Natural killer cell (primary cell): Measurements from ENCODE around the gene FFAR3. TPM values are rescaled to one million over a fixed set of nuclear protein-coding genes. Genes with fewer than 3 reads are reported as not detected.

ENCODE experiments used
- ATAC-seq, 3 donors: fragments of 150-1000 bp in 2 of 3; fragments of 200-7000 bp in 1 of 3; cut with Tn5 transposase; 1 replicate in 1 of 3; 2 replicates in 2 of 3; pipeline ENCODE4 v1.10.0; 2021; ENCODE audit warnings: mild to moderate bottlenecking in 2 of 3, moderate library complexity in 2 of 3
- DNase-seq, 2 donors: peaks; one replicate each; pipeline versions ENCODE4 v3.0.0 to v3.0.0-alpha.2; 2013 to 2021; ENCODE audit warnings: mixed read lengths in 1 of 2
- H3K27ac ChIP-seq: one replicate; pipeline ENCODE4 v1.5.1; 2013; ENCODE audit warnings: mild to moderate bottlenecking, low read length
- H3K27me3 ChIP-seq: one replicate; pipeline ENCODE4 v1.6.1; 2013; ENCODE audit warnings: low read length; ENCODE audit not compliant: control insufficient read depth, insufficient read depth
- H3K36me3 ChIP-seq: one replicate; pipeline ENCODE4 v1.6.1; 2013; ENCODE audit warnings: low read length; ENCODE audit not compliant: control insufficient read depth, insufficient read depth
- H3K4me1 ChIP-seq: one replicate; pipeline ENCODE4 v1.6.1; 2013; ENCODE audit warnings: low read length; ENCODE audit not compliant: control insufficient read depth, insufficient read depth
- H3K4me3 ChIP-seq: one replicate; pipeline ENCODE4 v1.5.1; 2013; ENCODE audit warnings: low read length
- H3K9me3 ChIP-seq: one replicate; pipeline ENCODE4 v1.6.1; 2013; ENCODE audit warnings: low read length; ENCODE audit not compliant: control insufficient read depth, insufficient read depth
- H3K27ac Mint-ChIP-seq, 2 donors: one replicate each; pipeline ENCODE4 v1.8.0; 2022; ENCODE audit warnings: mild to moderate bottlenecking in 2 of 2, mixed read lengths in 2 of 2, moderate library complexity in 1 of 2
- H3K27me3 Mint-ChIP-seq, 2 donors: one replicate each; pipeline ENCODE4 v1.8.0; 2022; ENCODE audit warnings: low read depth in 2 of 2, mixed read lengths in 2 of 2
- H3K36me3 Mint-ChIP-seq: one replicate; pipeline ENCODE4 v1.8.0; 2022; ENCODE audit warnings: mixed read lengths
- H3K4me1 Mint-ChIP-seq, 2 donors: one replicate each; pipeline ENCODE4 v1.8.0; 2022; ENCODE audit warnings: mixed read lengths in 2 of 2
- H3K4me3 Mint-ChIP-seq: one replicate; pipeline ENCODE4 v1.8.0; 2022; ENCODE audit warnings: mild to moderate bottlenecking, moderate library complexity, mixed read lengths
- H3K9me3 Mint-ChIP-seq, 2 donors: one replicate each; pipeline ENCODE4 v1.8.0; 2022; ENCODE audit warnings: mixed read lengths in 2 of 2
- CTCF ChIP-seq: fragments of 200-600 bp; IDR thresholded peaks from one replicate; pipeline ENCODE4 v1.8.0; 2022; ENCODE audit warnings: antibody characterized with exemption
- WGBS: methylation state at CpG from one replicate; pipeline ENCODE4 v1.1.7; 2013; ENCODE audit warnings: missing lambda C conversion rate; ENCODE audit not compliant: insufficient coverage; 5-methylcytosine and 5-hydroxymethylcytosine counted together
- intact Hi-C: fragments of 100-400 bp; cut with micrococcal nuclease; formaldehyde crosslinking; loops from one replicate; pipeline ENCODE4 v1.14.2; 2022
- total RNA-seq, 4 donors: library from RNA; stranded (reverse); fragments of 120-200 nt in 1 of 4; gene quantifications; one replicate each; pipeline versions ENCODE4 v1.2.3 to v1.2.4, GENCODE V29; 2013 to 2022

Gene FFAR3
- total RNA-seq, 3 donors from 2014 or later (not counting 1 experiment from before 2014, with no cell fraction given): 0.92 to 2.7 TPM; not detected in 1

- no peaks in the 10 kb centered on the region for H3K9me3 ChIP-seq
- no peak for TF ChIP-seq CTCF
- H3K4me3 ChIP-seq: no peak overlapping the region
- Mint-ChIP-seq H3K9me3 (no peaks in the 10 kb centered on the region), H3K4me3 (no peak overlapping the region), H3K27ac (no peak overlapping the region), H3K4me1 (no peaks in the 10 kb centered on the region), H3K36me3 (no peaks in the 10 kb centered on the region), H3K27me3 (peaks cover 0 to 3% of the 10 kb centered on the region in 2 donors)
- no peak overlapping the region for H3K27ac ChIP-seq
- H3K36me3 ChIP-seq: no peaks in the 10 kb centered on the region
- no peaks in the 10 kb centered on the region for H3K4me1 ChIP-seq
- peak in 1 of 3 donors; percentile 89 for ATAC-seq
- intact Hi-C loops: no loop called here
- DNase-seq: no peak
- WGBS: 93% methylated on average over 8 of the region's 8 CpGs
- H3K27me3 ChIP-seq: no peaks in the 10 kb centered on the region
These were observed 45.0 kb downstream of the FFAR3 start for GRCh38 chr19:35403116-35403760.

DNA sequence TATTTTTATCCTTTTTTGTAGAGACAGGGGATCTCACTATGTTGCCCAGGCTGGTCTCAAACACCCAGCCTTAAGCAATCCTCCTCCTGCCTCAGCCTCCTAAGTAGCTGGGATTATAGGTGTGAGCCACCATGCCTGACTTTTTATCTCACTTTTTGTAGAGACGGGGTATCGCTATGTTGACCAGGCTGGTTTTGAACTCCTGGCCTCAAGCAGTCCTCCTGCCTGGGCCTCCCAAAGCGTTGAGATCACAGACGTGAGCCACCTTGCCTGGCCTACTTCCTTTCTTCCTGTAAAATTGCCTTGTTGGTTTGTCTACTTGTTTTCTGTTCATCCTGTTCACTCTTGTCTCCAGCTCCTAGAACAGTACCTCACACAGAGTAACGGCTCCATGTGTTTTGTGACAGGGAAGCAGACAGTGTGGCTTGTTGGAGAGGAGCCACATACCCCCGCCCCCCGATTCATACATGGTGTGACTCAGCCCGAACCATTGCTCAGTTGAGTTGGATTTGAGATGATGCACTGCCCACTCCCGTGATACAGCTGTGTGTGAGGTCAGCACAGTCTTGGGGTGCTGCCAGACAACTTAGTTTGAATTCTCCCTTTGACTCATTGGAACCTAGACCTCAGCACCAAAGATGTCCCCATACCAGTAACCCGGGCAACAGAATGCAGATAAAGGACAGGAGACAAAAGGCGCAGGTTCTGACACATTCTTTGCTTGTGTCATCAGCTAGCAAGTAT lies 46.8 kb downstream of the FFAR3 start:
- intact Hi-C loops: no loop called here
- peaks cover 0 to 7% of the 10 kb centered on the region in 2 donors for H3K27me3 Mint-ChIP-seq
- ATAC-seq: no peak
- Histone ChIP-seq H3K9me3 (no peaks in the 10 kb centered on the region), H3K4me1 (no peaks in the 10 kb centered on the region), H3K27ac (no peak overlapping the region), H3K27me3 (no peaks in the 10 kb centered on the region), H3K36me3 (no peaks in the 10 kb centered on the region), H3K4me3 (no peak overlapping the region)
- no peak overlapping the region for H3K4me3 Mint-ChIP-seq
- no peak for TF ChIP-seq CTCF
- WGBS: 88% methylated on average over 11 of the region's 11 CpGs
- no peak for DNase-seq
- H3K4me1 Mint-ChIP-seq: no peaks in the 10 kb centered on the region
- H3K9me3 Mint-ChIP-seq: no peaks in the 10 kb centered on the region
- no peak overlapping the region for H3K27ac Mint-ChIP-seq
- H3K36me3 Mint-ChIP-seq: no peaks in the 10 kb centered on the region

GRCh38 chr19:35407619-35408018 lies 49.4 kb downstream of the FFAR3 start:
- Mint-ChIP-seq H3K4me3 (no peak overlapping the region), H3K27me3 (peaks cover 0 to 11% of the 10 kb centered on the region in 2 donors), H3K9me3 (no peaks in the 10 kb centered on the region), H3K27ac (no peak overlapping the region), H3K4me1 (no peaks in the 10 kb centered on the region), H3K36me3 (no peaks in the 10 kb centered on the region)
- no peak for ATAC-seq
- Histone ChIP-seq H3K27me3 (no peaks in the 10 kb centered on the region), H3K9me3 (no peaks in the 10 kb centered on the region), H3K4me3 (no peak overlapping the region), H3K27ac (no peak overlapping the region), H3K4me1 (no peaks in the 10 kb centered on the region), H3K36me3 (no peaks in the 10 kb centered on the region)
- intact Hi-C loops: no loop called here
- WGBS: 85% methylated on average over 6 of the region's 6 CpGs
- no peak for TF ChIP-seq CTCF
- DNase-seq: no peak
